GM21423 (cell line): ENCODE results near the gene TNS3.
"Not testable (repeated sequence)": the region's sequence is repeated elsewhere in the genome, so short reads cannot be mapped to it uniquely, and the experiment has no call there.

Source experiments
- ATAC-seq: cut with Tn5 transposase; IDR thresholded peaks from one replicate; pipeline ENCODE4 v1.9.1; 2021; ENCODE audit warnings: mild to moderate bottlenecking, moderate library complexity; ENCODE audit not compliant: unreplicated experiment

TNS3 gene

DNA sequence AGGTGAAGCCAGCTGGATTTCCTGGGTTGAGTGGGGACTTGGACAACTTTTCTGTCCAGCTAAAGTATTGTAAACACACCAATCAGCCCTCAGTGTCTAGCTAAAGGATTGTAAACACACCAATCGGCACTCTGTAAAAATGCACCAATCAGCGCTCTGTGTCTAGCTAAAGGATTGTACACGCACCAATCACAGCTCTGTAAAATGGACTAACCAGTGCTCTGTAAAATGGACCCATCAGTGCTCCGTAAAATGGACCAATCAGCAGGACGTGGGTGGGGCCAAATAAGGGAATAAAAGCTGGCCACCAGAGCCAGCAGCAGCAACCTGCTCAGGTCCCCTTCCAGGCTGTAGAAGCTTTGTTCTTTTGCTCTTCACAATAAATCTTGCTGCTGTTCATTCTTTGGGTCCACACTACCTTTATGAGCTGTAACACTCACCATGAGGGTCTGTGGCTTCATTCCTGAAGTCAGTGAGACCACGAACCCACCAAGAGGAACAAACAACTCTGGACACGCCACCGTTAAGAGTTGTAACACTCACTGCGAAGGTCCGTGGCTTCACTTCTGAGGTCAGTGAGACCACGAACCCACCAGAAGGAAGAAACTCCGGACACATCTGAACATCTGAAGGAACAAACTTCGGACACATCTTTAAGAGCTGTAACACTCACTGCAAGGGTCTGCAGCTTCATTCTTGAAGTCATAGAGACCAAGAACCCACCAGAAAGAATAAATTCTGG is 21.8 kb upstream of the TNS3 start:
- not testable (repeated sequence) for ATAC-seq

DNA sequence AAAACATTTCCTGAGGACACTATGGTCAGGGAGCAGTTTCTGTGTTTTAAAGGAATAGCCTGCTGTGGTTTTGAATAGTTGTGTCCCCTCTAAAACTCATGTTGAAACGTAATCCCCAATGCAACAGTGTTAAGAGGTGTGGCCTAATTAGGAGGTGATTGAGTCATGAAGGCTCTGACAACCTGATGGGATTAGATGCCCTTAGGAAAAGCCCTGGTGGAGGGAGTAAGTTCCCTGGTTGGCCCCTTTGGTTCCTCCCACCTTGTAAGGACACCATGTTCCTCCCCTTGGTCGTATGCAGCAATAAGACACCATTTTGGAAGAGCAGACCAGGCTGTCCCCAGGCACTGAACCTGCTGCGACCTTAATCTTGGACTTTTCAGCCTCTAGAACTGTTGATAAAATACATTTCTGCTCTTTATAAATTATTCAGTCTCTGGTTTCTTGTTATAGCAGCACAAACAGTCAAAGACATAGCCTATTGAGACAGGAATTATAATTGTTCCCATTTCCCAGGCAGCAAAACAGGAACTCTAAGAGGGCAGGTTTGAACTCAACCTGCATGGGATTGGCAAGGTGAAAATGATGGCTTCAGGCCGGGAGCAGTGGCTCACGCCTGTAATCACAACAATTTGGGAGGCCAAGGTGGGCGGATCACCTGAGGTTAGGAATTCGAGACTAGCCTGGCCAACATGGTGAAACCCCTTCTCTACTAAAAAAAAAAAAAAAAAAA is 20.5 kb upstream of the TNS3 start:
- ATAC-seq = no peak

DNA sequence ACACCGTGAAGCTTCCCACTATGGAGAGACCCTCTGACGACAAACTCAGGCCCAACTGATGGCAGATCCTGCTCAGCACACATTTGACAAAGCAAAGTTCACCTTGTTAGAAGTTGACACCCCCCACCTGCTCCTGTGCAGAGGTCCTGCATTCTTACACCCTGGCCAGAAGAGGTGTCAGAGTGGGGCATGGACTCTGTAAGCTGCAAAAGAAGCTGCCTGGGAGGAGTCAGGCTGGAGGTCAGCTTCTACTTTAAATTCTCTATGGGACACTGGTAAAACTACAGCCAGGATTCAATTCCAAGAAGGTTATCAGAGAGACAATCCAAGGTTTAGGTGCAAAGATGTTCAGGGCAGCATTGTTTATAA is 20.0 kb upstream of the TNS3 start:
- ATAC-seq = no peak

DNA sequence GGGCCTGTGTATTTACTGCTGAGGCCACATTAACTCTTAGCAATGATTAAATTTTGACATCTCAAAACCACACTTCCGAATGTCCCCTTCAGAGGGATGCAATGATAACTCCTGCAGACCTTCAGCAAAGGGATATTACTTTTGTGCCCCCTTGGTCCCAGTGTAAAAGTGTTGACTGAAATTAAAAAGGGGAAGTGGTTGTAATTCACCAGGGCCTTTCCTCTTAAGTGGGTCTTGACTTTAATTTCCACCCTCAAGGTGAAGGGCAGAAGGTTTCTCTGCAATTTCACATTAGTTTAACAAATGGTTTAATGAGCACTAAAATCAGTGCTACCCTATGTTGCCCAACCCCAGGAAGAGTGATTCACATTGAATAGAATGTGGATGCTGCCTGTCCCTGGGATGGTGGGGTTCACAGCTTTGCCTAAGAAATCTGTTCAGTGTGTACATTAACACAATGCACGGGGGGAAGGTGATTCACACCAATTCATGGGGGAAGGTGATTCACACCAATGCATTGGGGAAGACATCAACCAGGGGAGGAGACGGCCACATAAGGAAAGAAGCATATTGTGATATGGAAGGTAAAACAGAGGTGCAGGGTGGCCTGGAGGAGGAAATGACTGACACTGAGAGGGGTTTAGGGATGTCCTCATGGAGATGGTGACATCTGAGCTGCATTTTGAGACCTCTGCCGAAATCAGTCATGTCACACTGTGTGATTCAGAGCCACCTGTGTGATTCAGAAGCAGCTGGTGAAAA is 19.4 kb upstream of the TNS3 start:
- peak; percentile 66 for ATAC-seq

DNA sequence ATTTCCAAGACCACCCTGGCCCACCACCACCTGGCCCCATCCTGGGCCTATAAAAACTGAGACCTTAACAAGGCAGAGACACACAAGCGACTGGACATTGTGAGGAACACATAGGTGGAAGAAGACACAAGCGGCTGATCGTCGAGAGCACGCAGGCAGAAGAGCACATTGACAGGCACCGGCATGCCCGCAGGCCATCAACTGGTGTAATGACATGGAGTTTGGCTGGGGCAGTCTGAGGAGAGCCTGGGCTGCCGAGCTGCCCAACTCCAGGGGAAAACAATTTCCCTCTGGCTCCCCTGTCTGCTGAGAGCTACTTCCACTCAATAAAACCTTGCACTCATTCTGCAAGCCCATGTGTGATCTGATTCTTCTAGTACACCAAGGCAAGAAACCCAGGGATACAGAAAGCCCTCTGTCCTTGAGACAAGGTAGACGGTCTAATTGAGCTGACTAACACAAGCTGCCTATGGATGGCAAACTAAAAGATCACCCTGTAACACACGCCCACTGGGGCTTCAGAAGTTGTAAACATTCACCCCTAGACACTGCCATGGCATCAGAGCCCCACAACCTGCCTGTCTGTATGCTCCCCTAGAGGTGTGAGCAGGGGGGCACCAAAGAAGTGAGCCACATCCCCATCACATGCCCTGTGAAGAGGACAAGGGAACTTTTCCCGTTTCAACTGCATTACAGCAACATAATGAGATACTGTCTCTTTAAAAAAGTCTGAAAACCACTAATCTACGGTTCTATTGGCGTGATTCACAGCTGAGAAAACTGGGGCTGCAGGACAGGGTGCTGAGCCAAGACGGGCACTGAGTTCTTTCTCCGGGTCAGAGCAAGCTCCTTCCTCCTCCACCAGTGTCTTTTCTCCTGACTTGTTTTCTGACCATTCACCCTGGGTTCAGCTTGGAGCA is 18.5 kb upstream of the TNS3 start:
- peak; percentile 55 for ATAC-seq

DNA sequence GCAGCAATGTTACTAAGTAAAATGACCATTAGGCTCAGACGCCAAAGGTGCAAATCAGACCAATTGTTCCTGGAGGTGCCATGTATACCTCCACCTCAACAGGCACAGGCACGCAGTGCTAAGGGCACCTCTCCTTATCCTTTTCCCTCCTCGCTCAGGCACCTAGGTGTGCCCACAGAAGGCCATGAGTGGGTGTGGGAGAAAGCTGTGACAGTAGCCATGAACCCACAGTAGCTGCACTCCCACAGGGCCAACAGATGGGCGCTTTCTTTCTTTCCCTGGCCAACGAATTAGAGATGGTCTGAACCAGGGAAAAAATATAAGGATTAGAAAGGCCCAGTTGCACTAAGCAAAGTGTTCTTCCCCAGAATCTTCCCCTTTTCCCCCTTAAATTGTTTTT is 15.5 kb upstream of the TNS3 start:
- no peak for ATAC-seq

DNA sequence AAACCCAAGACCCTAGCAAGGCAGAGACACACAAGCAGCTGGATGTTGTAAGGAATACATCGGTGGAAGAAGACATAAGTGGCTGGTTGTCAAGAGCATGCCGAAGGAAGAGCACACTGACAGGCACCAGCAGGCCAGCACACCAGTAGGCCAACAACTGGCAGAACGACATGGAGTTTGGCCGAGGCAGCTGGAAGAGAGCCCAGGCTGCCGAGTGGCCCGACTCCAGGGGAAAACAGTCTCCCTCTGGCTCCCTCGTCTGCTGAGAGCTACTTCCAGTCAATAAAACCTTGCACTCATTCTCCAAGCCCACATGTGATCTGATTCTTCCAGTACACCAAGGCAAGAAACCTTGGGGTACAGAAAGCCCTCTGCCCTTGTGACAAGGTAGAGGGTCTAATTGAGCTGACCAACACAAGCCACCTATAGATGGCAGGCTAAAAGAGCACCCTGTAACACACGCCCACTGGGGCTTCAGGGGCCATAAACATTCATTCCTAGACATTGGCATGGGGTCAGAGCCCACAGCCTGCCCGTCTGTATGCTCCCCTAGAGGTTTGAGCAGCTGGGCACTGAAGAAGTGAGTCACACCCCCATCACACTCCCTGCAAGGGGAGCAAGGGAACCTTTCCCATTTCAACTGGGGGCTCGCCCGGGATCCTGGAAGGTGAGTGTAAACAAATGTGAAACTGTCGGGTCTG is 14.7 kb upstream of the TNS3 start:
- no peak for ATAC-seq

DNA sequence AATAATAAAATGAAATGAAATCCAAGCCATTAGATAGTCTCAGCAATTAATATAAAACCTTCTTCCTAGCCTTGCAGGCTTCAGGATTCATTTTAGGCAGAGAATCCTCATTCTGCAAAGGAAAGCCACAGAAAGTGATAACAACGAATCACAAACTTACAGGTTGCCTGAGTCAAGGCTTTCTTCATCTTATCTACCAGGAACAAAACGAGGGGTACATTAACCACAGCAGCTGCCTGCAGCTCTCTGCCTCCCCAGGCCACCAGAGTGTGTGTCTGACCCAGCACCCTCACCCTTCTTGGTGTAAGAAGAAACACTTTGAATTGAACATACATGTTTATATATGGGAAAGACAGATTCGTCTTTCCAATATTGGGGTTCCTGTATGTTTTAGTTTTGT is 12.5 kb upstream of the TNS3 start:
- ATAC-seq = no peak

DNA sequence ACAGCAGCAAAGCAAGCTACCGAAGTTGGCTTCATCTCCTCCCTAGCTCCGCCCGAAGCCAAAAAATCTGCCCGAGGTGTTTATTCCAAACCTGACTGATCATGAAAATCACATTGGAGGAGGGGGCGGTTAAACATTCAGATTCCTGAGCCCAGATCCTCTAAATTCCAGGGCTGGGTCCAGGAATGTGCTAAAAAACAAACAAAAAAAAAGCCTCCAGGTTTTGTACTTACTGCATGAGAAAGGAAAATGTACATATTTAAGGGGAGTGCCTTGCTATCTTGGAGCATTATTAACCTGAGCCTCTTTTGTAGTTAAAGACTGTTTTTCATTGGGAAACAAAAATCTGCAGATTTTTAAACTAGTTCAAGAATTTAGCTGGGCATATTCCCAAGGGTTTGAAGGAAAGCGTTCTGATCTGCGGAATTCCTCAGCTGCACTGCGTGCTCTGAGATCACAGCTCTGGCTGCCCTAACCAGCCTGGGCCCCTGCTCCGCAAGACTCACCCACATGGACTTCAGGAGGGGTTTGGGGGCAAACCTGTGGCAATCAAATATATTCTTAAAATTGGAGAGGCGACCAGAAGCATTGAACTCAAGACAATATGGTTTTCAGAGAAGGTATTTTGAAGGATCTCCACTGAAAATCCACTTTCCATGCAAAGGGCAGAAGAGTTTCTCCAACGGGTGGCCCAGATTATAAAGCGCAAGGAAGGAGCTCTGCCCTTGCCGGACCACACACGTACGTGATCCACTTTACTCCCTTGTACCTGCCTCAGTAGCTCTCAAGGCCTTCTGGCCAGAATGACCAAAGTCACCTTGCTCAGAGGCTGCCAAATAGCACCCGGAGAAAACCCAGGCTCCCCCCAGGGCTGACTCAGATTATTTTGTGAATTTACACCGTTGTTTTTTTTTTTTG is 10.0 kb upstream of the TNS3 start:
- no peak for ATAC-seq

DNA sequence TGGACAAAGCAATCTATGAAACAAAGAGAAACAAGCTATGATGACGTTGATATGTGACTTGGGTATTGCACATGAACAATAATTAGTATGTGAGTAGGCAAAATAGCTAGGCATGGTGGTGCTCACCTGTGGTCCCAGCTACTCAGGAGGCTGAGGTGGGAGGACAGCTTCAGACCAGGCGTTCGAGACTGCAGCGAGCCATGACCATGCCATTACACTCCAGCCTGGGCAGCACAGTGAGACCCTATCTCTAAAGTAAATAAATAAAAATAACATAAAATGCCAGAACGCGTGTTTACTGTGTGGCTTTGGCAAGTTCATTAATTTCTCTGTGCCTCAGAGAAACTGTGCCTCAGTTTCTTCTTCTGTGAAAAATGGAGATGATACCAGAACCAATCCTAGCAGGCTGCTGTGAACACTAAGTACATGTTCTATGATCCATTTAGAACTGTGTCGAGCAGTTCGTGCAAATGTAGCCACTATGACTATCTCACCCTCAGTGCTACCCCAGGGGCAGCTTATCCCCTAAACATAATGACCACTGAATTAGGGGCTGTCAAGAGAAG is 9.3 kb upstream of the TNS3 start:
- no peak for ATAC-seq

DNA sequence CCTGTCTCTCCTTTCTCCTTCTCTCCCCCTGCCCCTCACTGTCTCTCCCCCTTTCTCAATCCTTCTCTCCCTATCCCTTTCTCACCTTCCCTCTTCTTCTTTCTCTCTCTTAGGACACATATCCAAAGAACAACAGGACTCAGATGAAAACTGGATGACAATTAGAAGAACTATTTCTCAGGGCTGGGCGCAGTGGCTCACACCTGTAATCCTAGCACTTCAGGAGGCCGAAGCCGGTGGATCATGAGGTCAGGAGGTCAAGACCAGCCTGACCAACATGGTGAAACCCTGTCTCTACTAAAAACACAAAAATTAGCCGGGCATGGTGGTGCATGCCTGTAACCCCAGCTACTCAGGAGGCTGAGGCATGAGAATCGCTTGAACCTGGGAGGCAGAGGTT is 8.3 kb upstream of the TNS3 start:
- not testable (repeated sequence) for ATAC-seq

DNA sequence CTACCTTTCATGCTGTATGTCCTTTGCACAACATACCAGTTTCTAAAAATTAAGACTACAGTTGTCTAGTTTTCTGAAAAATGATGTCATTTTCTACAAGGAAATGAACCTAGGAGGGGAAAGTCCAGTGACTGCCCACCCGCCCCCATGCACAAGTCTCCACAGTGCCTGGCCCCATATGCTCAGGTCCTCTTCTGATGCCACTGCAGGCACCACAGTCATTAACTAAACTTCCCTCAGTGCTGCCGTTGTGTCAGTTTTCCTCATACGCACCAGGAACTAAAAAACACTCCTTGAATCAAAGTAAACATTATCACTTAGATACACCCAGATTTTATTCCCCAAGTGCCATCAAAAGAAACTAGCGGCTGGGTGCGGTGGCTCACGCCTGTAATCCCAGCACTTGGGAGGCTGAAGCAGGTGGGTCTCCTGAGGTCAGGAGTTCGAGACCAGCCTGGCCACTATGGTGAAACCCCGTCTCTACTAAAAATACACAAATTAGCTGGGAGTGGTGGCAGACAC is 6.9 kb upstream of the TNS3 start:
- ATAC-seq = no peak

DNA sequence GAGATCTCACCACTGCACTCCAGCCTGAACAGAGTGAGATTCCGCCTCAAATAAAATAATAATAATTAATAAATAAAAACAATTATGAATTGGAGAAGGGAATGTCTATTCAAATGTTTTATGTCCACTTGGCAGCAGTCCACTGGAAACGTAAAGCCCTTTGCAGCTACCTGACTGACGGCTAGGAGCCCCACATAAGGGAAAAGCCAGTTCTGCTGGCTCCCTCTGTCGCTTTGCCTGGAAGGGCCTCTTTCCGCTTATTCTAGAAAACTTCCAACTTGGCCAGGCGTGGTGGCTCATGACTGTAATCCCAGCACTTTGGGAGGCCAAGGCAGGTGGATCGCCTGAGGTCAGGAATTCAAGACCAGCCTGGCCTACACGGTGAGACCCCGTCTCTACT is 6.1 kb upstream of the TNS3 start:
- ATAC-seq = no peak

DNA sequence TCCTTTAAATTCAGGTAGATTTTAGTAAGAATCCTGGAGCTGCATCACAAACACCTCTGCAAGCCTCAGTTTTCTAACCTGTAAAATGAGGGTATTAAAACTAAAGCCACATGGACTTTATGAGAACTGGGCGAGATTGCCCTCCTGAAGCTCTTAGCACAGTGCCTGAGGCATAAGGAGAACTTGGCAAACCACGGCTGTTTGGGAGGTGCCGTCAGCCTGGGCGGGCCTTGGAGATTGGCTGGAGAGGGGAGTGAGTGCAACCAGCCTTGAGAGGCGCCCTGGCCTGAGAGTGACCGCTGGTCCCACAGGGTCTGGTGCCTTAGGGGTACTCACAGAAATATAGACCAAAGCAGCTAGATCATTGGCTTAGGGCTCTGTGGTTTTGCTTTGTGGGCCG is 5.4 kb upstream of the TNS3 start:
- no peak for ATAC-seq

DNA sequence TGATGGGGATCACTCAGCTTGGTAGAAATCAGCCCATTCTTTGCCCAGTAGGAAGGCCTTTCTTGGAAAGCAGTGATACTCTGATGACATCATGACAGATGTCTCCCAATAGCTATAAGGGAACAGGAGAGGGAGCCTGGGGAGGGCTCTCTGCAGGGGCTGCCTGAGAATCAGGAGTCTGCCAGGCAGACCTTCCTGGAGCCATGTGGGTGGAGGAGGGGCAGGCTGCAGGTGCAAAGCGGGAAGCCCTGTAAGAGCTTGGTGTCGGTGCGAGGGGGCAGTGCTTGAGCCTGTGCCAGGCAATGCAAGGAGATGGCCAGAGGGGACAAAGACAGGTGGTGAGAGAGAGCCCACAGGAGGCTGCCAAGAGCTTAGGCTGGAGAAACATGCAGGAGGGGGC is 5.0 kb upstream of the TNS3 start:
- no peak for ATAC-seq

DNA sequence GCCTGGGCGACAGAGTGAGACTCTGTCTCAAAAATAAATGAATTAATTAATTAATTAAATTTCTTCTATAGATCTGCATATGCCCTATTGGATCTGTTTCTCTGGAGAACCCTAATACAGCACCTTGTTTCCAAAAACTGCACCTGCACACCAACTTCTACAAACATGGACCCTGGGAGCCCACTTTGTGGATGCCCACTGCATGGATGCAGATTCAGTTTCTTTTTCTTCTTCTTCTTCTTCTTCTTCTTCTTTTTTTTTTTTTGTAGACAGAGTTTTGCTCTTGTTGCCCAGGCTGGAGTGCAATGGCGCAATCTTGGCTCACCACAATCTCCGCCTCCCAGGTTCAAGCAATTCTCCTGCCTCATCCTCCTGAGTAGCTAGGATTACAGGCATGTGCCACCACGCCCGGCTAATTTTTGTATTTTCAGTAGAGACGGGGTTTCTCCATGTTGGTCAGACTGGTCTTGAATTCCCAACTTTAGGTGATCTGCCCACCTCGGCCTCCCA is 4.3 kb upstream of the TNS3 start:
- ATAC-seq = not testable (repeated sequence)

DNA sequence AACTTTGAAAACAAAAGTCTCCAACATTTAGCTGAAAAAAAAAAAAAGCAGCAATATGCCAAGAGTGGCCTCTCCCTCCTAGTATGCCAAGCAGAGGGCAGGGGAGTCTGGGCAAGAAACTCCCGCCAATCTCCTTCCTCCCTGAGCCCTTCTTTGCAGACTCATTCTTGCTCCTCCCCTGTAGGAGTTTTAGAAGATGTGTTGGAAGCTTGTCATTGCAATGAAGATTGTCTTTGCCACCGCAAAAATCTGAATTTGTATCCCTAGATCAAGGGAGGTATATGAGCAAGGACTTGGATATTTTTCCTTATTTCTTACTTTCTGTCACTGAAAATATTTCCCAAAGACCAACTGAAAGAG is 2.6 kb upstream of the TNS3 start:
- no peak for ATAC-seq

DNA sequence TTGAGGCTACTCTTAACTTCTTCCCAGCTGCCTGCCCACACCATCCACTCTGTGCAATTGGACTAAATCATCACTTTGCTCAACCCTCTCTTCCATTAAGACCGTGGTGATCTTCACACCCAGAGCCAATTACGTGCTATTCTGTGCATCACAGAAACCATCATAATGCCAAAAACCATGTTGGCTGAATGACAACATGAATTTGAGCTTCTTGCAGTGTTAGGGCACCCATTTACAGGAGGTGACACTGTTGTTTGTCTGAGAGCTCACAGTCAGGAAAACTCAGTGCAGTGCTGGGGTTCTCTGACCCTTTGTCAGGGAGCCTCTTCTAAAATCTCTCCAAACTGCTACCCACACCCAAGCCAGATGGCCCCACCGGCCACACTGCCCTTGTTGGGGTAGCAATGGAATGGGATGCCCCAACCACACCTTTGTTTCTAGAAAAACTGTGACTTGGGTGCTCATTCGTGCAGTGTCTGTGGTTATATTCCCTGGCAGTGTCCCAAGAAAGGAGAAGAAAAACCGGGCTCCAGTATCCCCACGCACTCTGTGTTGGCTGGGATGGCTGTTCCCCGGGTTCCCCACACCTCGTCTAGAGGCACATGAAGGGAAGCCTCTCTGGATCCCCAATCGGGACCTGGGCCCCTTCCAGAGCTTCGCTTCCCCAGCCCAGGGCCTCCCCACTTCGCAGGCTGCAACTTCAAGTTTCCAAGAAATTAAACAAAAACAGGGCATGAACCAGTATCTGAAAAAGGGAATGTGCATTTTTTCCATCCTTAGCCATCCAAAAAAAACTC is 2.0 kb upstream of the TNS3 start:
- no peak for ATAC-seq
